Esophagus muscularis mucosa (tissue), 4 donors: ENCODE measurements around the gene RUNX3. TPM values are rescaled to one million over a fixed set of nuclear protein-coding genes. Genes with fewer than 3 reads are reported as not detected.

Experiments used
- DNase-seq: peaks from one replicate; pipeline ENCODE4 v3.0.0-alpha.2; 2017; ENCODE audit errors: extremely low spot score
- H3K27ac ChIP-seq, 4 donors: fragments of 200-600 bp; sonication (generic); replicated peaks in 1 of 4; 1 replicate in 3 of 4; 2 replicates in 1 of 4; pipeline ENCODE4 v1.5.1; 2016 to 2019; ENCODE audit warnings: mild to moderate bottlenecking in 1 of 4
- H3K27me3 ChIP-seq, 4 donors: fragments of 200-600 bp; sonication (generic); one replicate each; pipeline versions ENCODE4 v1.5.1 to v1.6.0; 2016 to 2019
- H3K36me3 ChIP-seq, 4 donors: fragments of 200-600 bp; sonication (generic); one replicate each; pipeline ENCODE4 v1.5.1; 2016 to 2019
- H3K4me1 ChIP-seq, 4 donors: fragments of 200-600 bp; sonication (generic); one replicate each; pipeline ENCODE4 v1.5.1; 2016 to 2019
- H3K4me3 ChIP-seq, 4 donors: fragments of 200-600 bp; sonication (generic); 1 replicate in 2 of 4; 2 replicates in 2 of 4; pipeline ENCODE4 v1.5.1; 2016 to 2019; ENCODE audit warnings: mild to moderate bottlenecking in 4 of 4, moderate library complexity in 1 of 4
- H3K9me3 ChIP-seq, 4 donors: fragments of 200-600 bp; sonication (generic); 1 replicate in 3 of 4; 2 replicates in 1 of 4; pipeline ENCODE4 v1.5.1; 2016 to 2019
- CTCF ChIP-seq, 3 experiments: fragments of 200-600 bp in 2 of 3; fragments of 450-650 bp in 1 of 3; sonication (generic) in 2 of 3; IDR thresholded peaks; one replicate each; pipeline ENCODE4 v1.5.1; 2017 to 2019; ENCODE audit warnings: antibody characterized with exemption in 3 of 3, mild to moderate bottlenecking in 2 of 3, moderate library complexity in 1 of 3
- EP300 ChIP-seq: sonication (generic); formaldehyde crosslinking; IDR thresholded peaks from one replicate; pipeline ENCODE4 v1.6.1; 2017; ENCODE audit warnings: antibody characterized with exemption
- POLR2A ChIP-seq: fragments of 450-650 bp; IDR thresholded peaks from one replicate; pipeline ENCODE4 v1.6.1; 2017; ENCODE audit warnings: antibody characterized with exemption, moderate library complexity, mild to moderate bottlenecking, low read depth
- POLR2AphosphoS5 ChIP-seq, 2 donors: sonication (generic); formaldehyde crosslinking; IDR thresholded peaks; one replicate each; pipeline ENCODE4 v1.6.1; 2017; ENCODE audit warnings: antibody characterized with exemption in 2 of 2
- WGBS: methylation state at CpG from one replicate; pipeline ENCODE4 v1.1.5; 2018; 5-methylcytosine and 5-hydroxymethylcytosine counted together
- intact Hi-C: fragments of 100-400 bp; cut with DNase I; formaldehyde crosslinking; loops from one replicate; pipeline ENCODE4 v1.15.1; 2023
- total RNA-seq, 4 donors: library from RNA; depleted of rRNA; stranded (reverse); fragments of >200 nt; gene quantifications; one replicate each; pipeline versions ENCODE4 v1.1.0 to v1.2.1, GENCODE V29; 2016

RUNX3 gene
- total RNA-seq, 4 donors from 2014 or later: 0.91 to 4.4 (median 2.3) TPM

- no peak overlapping the region for H3K27ac ChIP-seq
- intact Hi-C loops: no loop called here
- no peak for DNase-seq
- H3K9me3 ChIP-seq: no peaks in the 10 kb centered on the region
- peaks cover 0 to 36% (median 0%) of the 10 kb centered on the region in 4 donors for H3K27me3 ChIP-seq
- no peak for TF ChIP-seq POLR2AphosphoS5 (IDR thresholded peaks at IDR 0.05)
- TF ChIP-seq EP300: no peak
- no peak for TF ChIP-seq POLR2A
- TF ChIP-seq CTCF (IDR thresholded peaks at IDR 0.05): no peak
- H3K4me3 ChIP-seq: no peak overlapping the region
- WGBS: 89% methylated on average over 17 of the region's 21 CpGs
- peaks cover 3 to 26% (median 19%) of the 10 kb centered on the region in 4 donors for H3K4me1 ChIP-seq
- H3K36me3 ChIP-seq: no peaks in the 10 kb centered on the region
These were observed 14.1 kb downstream of the RUNX3 start for GRCh38 chr1:24915816-24916602.

GRCh38 chr1:24914226-24915069 lies 15.6 kb downstream of the RUNX3 start:
- H3K4me3 ChIP-seq: no peak overlapping the region
- TF ChIP-seq POLR2AphosphoS5 (IDR thresholded peaks at IDR 0.05) (no peak), POLR2A (no peak), EP300 (no peak)
- H3K27ac ChIP-seq: no peak overlapping the region
- intact Hi-C loops: no loop called here
- no peaks in the 10 kb centered on the region for H3K9me3 ChIP-seq
- peaks cover 0 to 36% (median 0%) of the 10 kb centered on the region in 4 donors for H3K27me3 ChIP-seq
- no peaks in the 10 kb centered on the region for H3K36me3 ChIP-seq
- H3K4me1 ChIP-seq: peaks cover 0 to 12% (median 11%) of the 10 kb centered on the region in 4 donors
- no peak for DNase-seq
- WGBS: 59% methylated on average over 19 of the region's 33 CpGs

GRCh38 chr1:24913616-24914225 lies 16.4 kb downstream of the RUNX3 start:
- Histone ChIP-seq H3K27me3 (peaks cover 0 to 36% (median 0%) of the 10 kb centered on the region in 4 donors), H3K36me3 (no peaks in the 10 kb centered on the region), H3K27ac (no peak overlapping the region), H3K4me1 (peaks cover 0 to 10% (median 8%) of the 10 kb centered on the region in 4 donors), H3K4me3 (no peak overlapping the region), H3K9me3 (no peaks in the 10 kb centered on the region)
- 94% methylated on average over 3 of the region's 10 CpGs for WGBS
- TF ChIP-seq EP300: no peak
- TF ChIP-seq POLR2A: no peak
- no peak for TF ChIP-seq CTCF (IDR thresholded peaks at IDR 0.05)
- TF ChIP-seq POLR2AphosphoS5 (IDR thresholded peaks at IDR 0.05): no peak
- DNase-seq: no peak
- intact Hi-C loops: no loop called here

GRCh38 chr1:24913274-24913604 lies 16.8 kb downstream of the RUNX3 start:
- TF ChIP-seq POLR2AphosphoS5 (IDR thresholded peaks at IDR 0.05): no peak
- TF ChIP-seq EP300: no peak
- TF ChIP-seq POLR2A: no peak
- TF ChIP-seq CTCF (IDR thresholded peaks at IDR 0.05): no peak
- H3K4me1 ChIP-seq: peaks cover 0 to 10% (median 8%) of the 10 kb centered on the region in 4 donors
- H3K27ac ChIP-seq: no peak overlapping the region
- H3K4me3 ChIP-seq: no peak overlapping the region
- no peaks in the 10 kb centered on the region for H3K36me3 ChIP-seq
- intact Hi-C loops: no loop called here
- WGBS: 71% methylated on average over 1 of the region's 2 CpGs
- no peak for DNase-seq
- no peaks in the 10 kb centered on the region for H3K9me3 ChIP-seq
- H3K27me3 ChIP-seq: peaks cover 0 to 36% (median 0%) of the 10 kb centered on the region in 4 donors
